Loucy (cell line): ENCODE results near the gene PPIL4.

ENCODE experiments used
- H2AFZ ChIP-seq: fragments of 200-600 bp; sonication (generic); 2 replicates; pipeline ENCODE4 v1.6.0; 2016; ENCODE audit warnings: antibody characterized with exemption, mild to moderate bottlenecking, low read length, moderate library complexity
- H3F3A ChIP-seq: fragments of 200-600 bp; 2 replicates; pipeline ENCODE4 v1.6.0; 2016; ENCODE audit warnings: antibody characterized with exemption, low read depth, mild to moderate bottlenecking
- H3K27me3 ChIP-seq: fragments of 200-600 bp; sonication (generic); 2 replicates; pipeline ENCODE4 v1.6.1; 2014; ENCODE audit warnings: low read length, mild to moderate bottlenecking; ENCODE audit not compliant: insufficient read depth, poor library complexity, severe bottlenecking
- H3K36me3 ChIP-seq: fragments of 200-600 bp; sonication (generic); 2 replicates; pipeline ENCODE4 v1.6.1; 2016; ENCODE audit warnings: low read length; ENCODE audit not compliant: insufficient read depth
- H3K4me1 ChIP-seq: fragments of 200-600 bp; sonication (generic); 2 replicates; pipeline ENCODE4 v1.5.1; 2014; ENCODE audit warnings: low read length, mild to moderate bottlenecking; ENCODE audit not compliant: insufficient read depth, poor library complexity, severe bottlenecking
- H3K4me2 ChIP-seq: fragments of 200-600 bp; sonication (generic); 2 replicates; pipeline ENCODE4 v1.6.0; 2014; ENCODE audit warnings: antibody characterized with exemption, low read length, low read depth, mild to moderate bottlenecking; ENCODE audit not compliant: poor library complexity, severe bottlenecking
- H3K4me3 ChIP-seq: fragments of 200-600 bp; sonication (generic); 2 replicates; pipeline ENCODE4 v1.5.1; 2014; ENCODE audit warnings: low read length, mild to moderate bottlenecking, mixed read lengths; ENCODE audit not compliant: poor library complexity, severe bottlenecking
- H3K79me2 ChIP-seq: fragments of 200-600 bp; sonication (generic); 2 replicates; pipeline ENCODE4 v1.6.1; 2014; ENCODE audit warnings: low read length; ENCODE audit not compliant: insufficient read depth
- H3K9ac ChIP-seq: fragments of 200-600 bp; sonication (generic); 2 replicates; pipeline ENCODE4 v1.6.0; 2014; ENCODE audit warnings: mild to moderate bottlenecking, low read depth, low read length, moderate library complexity; ENCODE audit not compliant: poor library complexity, severe bottlenecking
- H3K9me2 ChIP-seq: fragments of 200-600 bp; sonication (generic); replicated peaks from 2 replicates; pipeline ENCODE4 v1.6.1; 2016; ENCODE audit warnings: low read depth, low read length, mixed read lengths
- H3K9me3 ChIP-seq: fragments of 200-600 bp; sonication (generic); 2 replicates; pipeline ENCODE4 v1.6.1; 2014; ENCODE audit warnings: mild to moderate bottlenecking, antibody characterized with exemption, low read length, low read depth; ENCODE audit not compliant: insufficient read depth
- H4K20me1 ChIP-seq: fragments of 200-600 bp; sonication (generic); 2 replicates; pipeline ENCODE4 v1.6.0; 2014; ENCODE audit warnings: antibody characterized with exemption, low read length, mild to moderate bottlenecking; ENCODE audit not compliant: insufficient read depth, poor library complexity, severe bottlenecking
- EZH2phosphoT487 ChIP-seq: fragments of 200-600 bp; IDR thresholded peaks from 2 replicates; pipeline ENCODE4 v1.6.1; 2018; ENCODE audit warnings: antibody characterized with exemption, mild to moderate bottlenecking, moderate library complexity, borderline replicate concordance
- TF ChIP-seq, protein P1 (sequence below): fragments of 200-600 bp; sonication (generic); conservative IDR thresholded peaks from 2 replicates; pipeline ENCODE4 v1.5.1; 2014; ENCODE audit warnings: mild to moderate bottlenecking, antibody characterized with exemption, low read length

PPIL4 gene

DNA sequence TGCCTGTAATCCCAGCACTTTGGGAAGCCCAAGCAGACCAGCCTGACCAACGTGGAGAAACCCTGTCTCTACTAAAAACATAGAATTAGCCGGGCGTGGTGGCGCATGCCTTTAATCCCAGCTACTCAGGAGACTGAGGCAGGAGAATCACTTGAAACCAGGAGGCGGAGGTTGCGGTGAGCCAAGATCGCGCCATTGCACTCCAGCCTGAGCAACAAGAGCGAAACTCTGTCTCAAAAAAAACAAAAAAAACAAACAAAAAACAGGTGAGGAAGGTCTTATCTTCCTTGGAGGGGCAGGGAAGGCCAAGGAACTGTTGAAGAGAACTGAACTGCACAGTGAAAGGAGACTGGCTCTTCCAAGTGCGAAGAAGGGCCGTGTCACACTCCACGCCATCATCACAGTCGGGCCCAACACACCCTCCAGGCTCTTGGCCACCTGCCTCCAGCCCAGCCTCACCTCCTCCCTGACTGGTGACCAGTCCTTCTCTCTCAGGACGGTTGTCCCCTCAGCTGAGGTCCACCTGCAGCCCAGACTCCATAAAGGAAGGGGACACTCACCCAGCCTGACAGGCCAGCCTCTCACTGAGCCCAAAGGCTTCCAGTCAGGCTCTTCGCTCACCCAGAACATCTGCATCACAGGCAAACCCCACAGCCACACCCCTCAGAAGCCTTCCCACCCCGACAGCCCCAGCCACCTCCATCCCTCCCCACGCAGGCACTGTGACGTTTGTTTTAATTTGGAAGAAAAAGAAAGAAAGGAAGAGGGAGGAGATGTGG, 65.2 kb downstream of the PPIL4 start:
- no peaks in the 10 kb centered on the region for H4K20me1 ChIP-seq
- H3K4me2 ChIP-seq, result no peak overlapping the region
- peaks cover 12% of the 10 kb centered on the region for H3K4me1 ChIP-seq
- H3K36me3 ChIP-seq, result no peaks in the 10 kb centered on the region
- H3K9ac ChIP-seq, result no peak overlapping the region
- no peaks in the 10 kb centered on the region for H3K9me2 ChIP-seq
- TF ChIP-seq EZH2phosphoT487, result no peak
- TF ChIP-seq, protein P1, sequence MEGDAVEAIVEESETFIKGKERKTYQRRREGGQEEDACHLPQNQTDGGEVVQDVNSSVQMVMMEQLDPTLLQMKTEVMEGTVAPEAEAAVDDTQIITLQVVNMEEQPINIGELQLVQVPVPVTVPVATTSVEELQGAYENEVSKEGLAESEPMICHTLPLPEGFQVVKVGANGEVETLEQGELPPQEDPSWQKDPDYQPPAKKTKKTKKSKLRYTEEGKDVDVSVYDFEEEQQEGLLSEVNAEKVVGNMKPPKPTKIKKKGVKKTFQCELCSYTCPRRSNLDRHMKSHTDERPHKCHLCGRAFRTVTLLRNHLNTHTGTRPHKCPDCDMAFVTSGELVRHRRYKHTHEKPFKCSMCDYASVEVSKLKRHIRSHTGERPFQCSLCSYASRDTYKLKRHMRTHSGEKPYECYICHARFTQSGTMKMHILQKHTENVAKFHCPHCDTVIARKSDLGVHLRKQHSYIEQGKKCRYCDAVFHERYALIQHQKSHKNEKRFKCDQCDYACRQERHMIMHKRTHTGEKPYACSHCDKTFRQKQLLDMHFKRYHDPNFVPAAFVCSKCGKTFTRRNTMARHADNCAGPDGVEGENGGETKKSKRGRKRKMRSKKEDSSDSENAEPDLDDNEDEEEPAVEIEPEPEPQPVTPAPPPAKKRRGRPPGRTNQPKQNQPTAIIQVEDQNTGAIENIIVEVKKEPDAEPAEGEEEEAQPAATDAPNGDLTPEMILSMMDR, result no peak
- no peak overlapping the region for H3K4me3 ChIP-seq
- H3K79me2 ChIP-seq, result no peaks in the 10 kb centered on the region
- no peaks in the 10 kb centered on the region for H3K27me3 ChIP-seq
- H3K9me3 ChIP-seq, result no peaks in the 10 kb centered on the region
- H3F3A ChIP-seq, result no peaks in the 10 kb centered on the region
- H2AFZ ChIP-seq, result no peak overlapping the region

DNA sequence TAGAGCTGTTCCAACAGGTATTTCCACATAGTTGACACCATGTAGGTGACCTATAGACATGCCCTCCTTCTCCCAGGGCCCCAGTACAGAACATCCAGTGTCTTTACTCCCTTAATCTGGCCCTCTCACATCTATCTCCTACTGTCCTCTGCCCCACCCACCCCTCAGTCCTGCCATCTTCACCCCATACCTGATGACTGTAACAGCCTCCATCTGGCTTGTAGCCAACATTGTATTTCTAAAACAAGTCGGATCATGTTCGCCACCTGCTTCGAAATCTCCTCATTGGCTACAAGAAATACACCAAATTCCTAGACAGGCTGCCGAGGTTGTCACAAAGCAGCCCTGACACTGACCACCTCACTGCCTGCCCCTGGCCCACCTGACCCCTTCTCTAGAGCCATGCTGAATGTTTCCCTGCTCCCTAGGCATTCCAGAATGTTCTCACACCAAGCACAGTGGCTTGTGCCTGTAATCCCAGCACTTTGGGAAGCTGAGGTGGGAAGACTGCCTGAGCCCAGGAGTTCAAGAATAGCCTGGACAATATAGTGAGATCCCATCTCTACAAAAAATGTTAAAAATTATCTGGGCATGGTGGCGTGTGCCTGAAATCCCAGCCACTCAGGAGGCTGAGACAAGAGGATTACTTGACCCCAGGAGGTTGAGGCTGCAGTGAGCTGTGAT, 67.1 kb downstream of the PPIL4 start:
- Histone ChIP-seq H3K4me1 (no peaks in the 10 kb centered on the region), H3K4me3 (no peak overlapping the region), H2AFZ (no peak overlapping the region), H3K4me2 (no peak overlapping the region), H3K9me3 (no peaks in the 10 kb centered on the region), H3K9me2 (no peaks in the 10 kb centered on the region), H3K9ac (no peak overlapping the region), H3K79me2 (no peaks in the 10 kb centered on the region), H3F3A (no peaks in the 10 kb centered on the region), H3K27me3 (no peaks in the 10 kb centered on the region), H3K36me3 (no peaks in the 10 kb centered on the region), H4K20me1 (no peaks in the 10 kb centered on the region)
- TF ChIP-seq EZH2phosphoT487, result no peak
- TF ChIP-seq, protein P1, result no peak

DNA sequence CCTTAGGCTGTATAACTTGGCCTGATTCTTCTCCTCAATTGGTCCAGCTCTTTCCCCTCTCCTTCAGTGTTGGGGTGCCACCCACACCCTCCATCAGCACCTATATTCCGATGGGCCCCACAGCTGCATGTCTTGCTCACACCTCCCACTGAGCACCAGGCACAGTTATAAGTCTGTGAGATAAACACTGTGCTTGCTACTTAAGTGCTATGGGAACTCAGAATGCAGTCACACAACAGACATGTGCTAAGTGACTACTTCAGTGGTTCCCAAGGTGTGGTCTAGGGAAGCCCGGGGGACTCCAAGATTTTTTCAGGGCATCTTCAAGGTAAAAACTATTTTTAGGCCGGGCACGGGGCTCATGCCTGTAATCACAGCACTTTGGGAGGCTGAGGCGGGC, 68.3 kb downstream of the PPIL4 start:
- no peaks in the 10 kb centered on the region for H3F3A ChIP-seq
- H3K4me2 ChIP-seq, result no peak overlapping the region
- H3K9ac ChIP-seq, result no peak overlapping the region
- no peaks in the 10 kb centered on the region for H4K20me1 ChIP-seq
- no peaks in the 10 kb centered on the region for H3K36me3 ChIP-seq
- no peaks in the 10 kb centered on the region for H3K9me3 ChIP-seq
- H3K9me2 ChIP-seq, result no peaks in the 10 kb centered on the region
- no peak overlapping the region for H2AFZ ChIP-seq
- no peak overlapping the region for H3K4me3 ChIP-seq
- TF ChIP-seq, protein P1, result no peak
- no peaks in the 10 kb centered on the region for H3K79me2 ChIP-seq
- no peaks in the 10 kb centered on the region for H3K4me1 ChIP-seq
- H3K27me3 ChIP-seq, result no peaks in the 10 kb centered on the region
